Duodenal mucosa (tissue), 2 donors: ENCODE measurements around the gene GXYLT1.

Experiments
- H3K27ac ChIP-seq: one replicate; pipeline ENCODE4 v1.7.0; 2013; ENCODE audit warnings: low read depth, low read length
- H3K27me3 ChIP-seq, 2 donors: one replicate each; pipeline ENCODE4 v1.7.0; 2013; ENCODE audit warnings: low read length in 2 of 2, control low read depth in 1 of 2; ENCODE audit not compliant: insufficient read depth in 2 of 2, control insufficient read depth in 1 of 2
- H3K36me3 ChIP-seq, 2 donors: one replicate each; pipeline ENCODE4 v1.7.0; 2013; ENCODE audit warnings: low read length in 2 of 2, control low read depth in 1 of 2; ENCODE audit not compliant: insufficient read depth in 2 of 2, control insufficient read depth in 1 of 2
- H3K4me1 ChIP-seq, 2 donors: one replicate each; pipeline ENCODE4 v1.7.0; 2013; ENCODE audit warnings: low read length in 2 of 2, control low read depth in 1 of 2; ENCODE audit not compliant: insufficient read depth in 2 of 2, control insufficient read depth in 1 of 2
- H3K4me3 ChIP-seq, 2 donors: one replicate each; pipeline ENCODE4 v1.7.0; 2013; ENCODE audit warnings: low read length in 2 of 2, low read depth in 1 of 2
- H3K9ac ChIP-seq, 2 donors: one replicate each; pipeline ENCODE4 v1.7.0; 2013; ENCODE audit warnings: low read length in 2 of 2, low read depth in 1 of 2
- H3K9me3 ChIP-seq, 2 donors: one replicate each; pipeline ENCODE4 v1.7.0; 2013; ENCODE audit warnings: low read length in 2 of 2, control low read depth in 1 of 2; ENCODE audit not compliant: control insufficient read depth in 1 of 2

Gene GXYLT1

DNA sequence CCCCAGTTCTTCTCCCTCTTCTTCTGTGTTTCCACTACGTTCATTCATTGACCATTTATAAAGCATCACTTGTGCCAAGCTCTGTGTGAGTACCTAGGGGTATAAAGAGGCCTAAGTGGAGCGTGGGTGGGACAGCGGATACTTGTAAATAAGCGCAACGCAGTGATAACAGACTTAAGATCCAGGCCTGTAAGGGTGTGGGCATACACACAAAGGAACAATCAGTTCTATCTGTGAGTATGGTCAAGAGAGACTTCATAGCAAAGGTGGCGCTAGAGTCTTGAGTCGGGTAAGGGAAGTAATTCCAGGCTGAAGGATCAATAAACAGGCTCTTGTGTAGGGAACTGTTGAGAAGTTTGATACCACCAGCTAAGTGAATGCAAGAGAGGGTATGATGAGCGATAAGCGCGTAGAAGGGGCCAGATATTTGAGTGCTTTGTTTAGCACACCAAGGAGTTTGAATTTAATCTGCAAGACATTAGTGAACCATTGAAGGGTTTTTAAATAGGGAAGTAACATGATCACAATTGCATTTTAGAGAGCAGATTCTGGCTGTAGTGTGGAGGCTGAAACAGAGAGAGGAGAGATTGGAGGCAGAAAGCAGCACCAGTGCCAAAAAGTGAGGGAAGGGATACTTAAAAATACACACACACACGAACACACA is 1.0 kb upstream of the GXYLT1 start:
- Histone ChIP-seq H3K27me3 (no peaks in the 10 kb centered on the region), H3K4me1 (peaks cover 20 to 23% of the 10 kb centered on the region in 2 donors), H3K4me3 (peak overlapping the region; percentile 77 to 79), H3K36me3 (no peaks in the 10 kb centered on the region), H3K27ac (no peak overlapping the region), H3K9ac (no peak overlapping the region), H3K9me3 (no peaks in the 10 kb centered on the region)

DNA sequence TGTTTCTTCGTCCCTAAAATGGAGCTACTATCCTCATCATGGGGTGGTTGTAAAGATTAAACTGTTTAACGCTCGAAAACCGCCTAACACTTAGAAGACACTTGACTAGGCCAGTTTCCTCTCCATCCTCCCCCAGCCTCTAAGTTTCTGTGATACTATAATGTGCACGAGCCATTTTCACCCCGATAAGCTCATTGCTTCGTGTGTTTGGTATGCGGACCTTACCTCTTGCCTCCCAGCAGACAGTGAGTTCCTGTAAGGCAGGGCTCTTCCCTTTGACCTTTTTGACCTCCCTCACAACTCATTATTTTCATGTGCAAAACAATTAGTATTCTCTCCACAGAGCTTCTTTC is 499 bp upstream of the GXYLT1 start:
- Histone ChIP-seq H3K27me3 (no peaks in the 10 kb centered on the region), H3K27ac (peak overlapping the region; percentile 83), H3K36me3 (no peaks in the 10 kb centered on the region), H3K4me3 (peak overlapping the region; percentile 77 to 79), H3K9ac (peak overlapping the region; percentile 59 to 79), H3K4me1 (peaks cover 20 to 27% of the 10 kb centered on the region in 2 donors), H3K9me3 (no peaks in the 10 kb centered on the region)

DNA sequence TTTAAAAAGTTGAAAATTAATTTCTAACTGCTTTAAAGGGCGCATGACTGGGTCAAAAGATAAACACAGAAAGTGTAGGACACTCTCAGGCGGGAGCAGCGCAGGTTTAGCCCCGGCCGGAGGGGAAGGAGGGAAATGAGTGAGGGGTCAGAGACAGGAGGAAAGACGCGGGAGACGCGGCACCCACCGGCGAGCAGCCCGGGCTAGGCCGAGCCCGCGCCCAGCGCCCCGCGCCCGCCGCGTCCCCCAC is 591 bp downstream of the GXYLT1 start:
- peaks cover 20 to 27% of the 10 kb centered on the region in 2 donors for H3K4me1 ChIP-seq
- H3K27me3 ChIP-seq: no peaks in the 10 kb centered on the region

DNA sequence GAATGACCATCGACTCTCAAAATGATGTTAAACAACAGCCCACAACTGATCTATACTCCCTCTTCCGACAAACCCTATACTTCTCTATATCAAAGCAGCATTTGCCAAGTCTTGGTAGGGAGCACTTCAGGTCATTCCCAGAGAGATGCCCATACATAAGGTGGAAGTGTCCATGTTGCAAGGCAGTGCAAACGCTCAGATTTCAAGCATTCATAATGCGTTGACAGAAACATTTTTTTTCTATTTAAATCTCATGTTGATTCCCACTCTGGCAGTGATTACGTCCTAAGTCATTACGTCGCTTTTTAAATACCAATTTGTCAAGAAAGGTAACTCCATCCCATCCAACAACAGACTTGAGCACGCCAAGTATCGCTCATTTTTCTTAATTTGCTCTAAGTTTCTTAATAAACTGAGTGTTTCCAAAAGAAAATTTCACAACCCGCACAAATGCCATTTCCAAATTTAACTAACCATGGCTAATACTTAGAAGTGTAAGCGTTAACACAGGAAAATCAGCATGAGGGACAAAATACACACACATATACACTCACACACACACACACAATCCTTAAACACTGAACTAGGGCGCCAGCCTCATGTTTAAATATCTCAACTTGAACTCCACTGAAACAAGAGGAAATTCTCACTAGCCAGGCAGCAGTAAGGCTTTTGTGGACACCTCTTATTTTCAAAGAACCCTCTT is 1.1 kb downstream of the GXYLT1 start:
- Histone ChIP-seq H3K27ac (no peak overlapping the region), H3K4me3 (peak overlapping the region; percentile 77 to 79), H3K4me1 (peaks cover 20 to 27% of the 10 kb centered on the region in 2 donors), H3K9ac (peak overlapping the region; percentile 67 to 79), H3K36me3 (no peaks in the 10 kb centered on the region), H3K27me3 (no peaks in the 10 kb centered on the region), H3K9me3 (no peaks in the 10 kb centered on the region)

More for the DNA sequence above, 591 bp downstream of the GXYLT1 start:
- no peaks in the 10 kb centered on the region for H3K36me3 ChIP-seq
- peak overlapping the region; percentile 83 for H3K27ac ChIP-seq
- no peaks in the 10 kb centered on the region for H3K9me3 ChIP-seq
- H3K4me3 ChIP-seq: peak overlapping the region; percentile 77 to 79
- peak overlapping the region; percentile 67 to 79 for H3K9ac ChIP-seq

DNA sequence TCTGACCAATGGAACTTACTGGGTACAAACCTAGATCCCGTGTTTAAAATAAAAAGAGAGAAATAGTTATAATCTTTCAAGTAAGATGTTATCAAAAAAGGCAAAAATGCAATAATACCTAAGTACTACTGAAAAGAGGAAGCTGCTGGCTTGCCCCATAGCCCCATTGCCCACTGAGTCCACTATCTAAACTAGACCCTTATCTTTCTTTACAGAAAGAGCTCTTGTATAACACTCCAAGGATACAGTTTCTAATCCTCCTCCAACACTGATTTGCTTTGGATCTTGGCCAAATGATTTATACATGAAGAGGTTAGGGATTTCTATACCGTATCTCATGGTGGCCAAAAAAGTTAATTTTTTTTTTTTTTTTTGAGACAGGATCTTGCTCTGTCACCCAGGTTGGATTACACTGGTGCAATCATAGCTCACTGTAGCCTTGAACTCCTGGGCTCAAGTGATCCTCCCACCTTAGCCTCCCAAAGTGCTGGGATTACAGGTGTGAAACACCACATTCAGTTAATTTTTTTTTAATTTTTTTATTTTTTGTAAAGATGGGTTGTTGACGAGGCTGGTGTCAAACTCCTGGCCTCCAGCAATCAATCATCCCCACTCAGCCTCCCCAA is 2.6 kb downstream of the GXYLT1 start:
- no peak overlapping the region for H3K27ac ChIP-seq
- H3K4me1 ChIP-seq: peaks cover 20 to 27% of the 10 kb centered on the region in 2 donors
- H3K4me3 ChIP-seq: no peak overlapping the region

DNA sequence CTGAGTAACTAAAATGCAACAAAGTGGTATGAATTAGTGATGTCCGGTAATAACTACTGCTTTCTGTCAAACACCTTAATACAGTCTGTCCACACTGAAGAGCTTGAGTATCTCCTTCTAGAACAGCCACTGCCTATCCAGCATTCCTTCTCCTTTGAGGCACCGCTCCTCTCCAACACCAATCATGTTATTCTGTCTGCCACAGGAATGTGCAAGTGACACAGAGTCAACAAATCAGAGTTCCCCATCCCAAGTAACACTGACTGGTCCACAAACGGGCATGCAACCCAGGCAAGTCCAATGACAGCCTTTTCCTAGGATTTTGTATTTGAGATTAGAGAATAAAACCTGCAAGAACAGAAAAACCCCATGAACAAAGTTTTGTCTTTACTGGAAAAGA is 3.8 kb downstream of the GXYLT1 start:
- H3K9ac ChIP-seq: no peak overlapping the region

More for the DNA sequence above, 2.6 kb downstream of the GXYLT1 start:
- no peak overlapping the region for H3K9ac ChIP-seq
- no peaks in the 10 kb centered on the region for H3K36me3 ChIP-seq
- H3K9me3 ChIP-seq: no peaks in the 10 kb centered on the region
- no peaks in the 10 kb centered on the region for H3K27me3 ChIP-seq

DNA sequence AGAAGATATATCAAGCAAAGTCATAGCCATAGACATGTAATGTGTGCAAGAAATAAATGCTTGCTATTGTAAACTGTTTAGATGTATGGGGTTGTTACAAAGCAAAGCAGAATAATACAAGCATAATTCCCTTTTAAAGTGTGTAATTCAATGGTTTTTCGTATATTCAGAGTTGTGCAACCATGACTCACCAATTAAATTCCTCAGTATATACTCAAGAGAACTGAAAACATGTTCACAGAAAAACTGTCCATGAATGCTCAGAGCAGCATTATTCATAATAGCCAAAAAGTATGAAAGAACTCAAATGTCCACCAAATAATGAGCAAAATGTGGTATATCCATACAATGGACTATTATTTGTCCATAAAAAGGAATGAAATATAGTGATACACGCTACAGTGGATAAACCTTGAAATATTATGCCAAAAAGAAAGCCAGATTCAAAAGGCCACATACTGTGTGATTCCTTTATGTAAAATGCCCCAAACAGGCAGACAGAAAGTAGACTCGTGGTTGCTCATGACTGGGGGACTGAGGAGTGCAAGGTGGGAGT is 9.3 kb downstream of the GXYLT1 start:
- Histone ChIP-seq H3K9me3 (no peaks in the 10 kb centered on the region), H3K27ac (no peak overlapping the region), H3K27me3 (no peaks in the 10 kb centered on the region), H3K4me3 (no peak overlapping the region), H3K4me1 (peaks cover 0 to 9% of the 10 kb centered on the region in 2 donors), H3K36me3 (no peaks in the 10 kb centered on the region), H3K9ac (no peak overlapping the region)

More for the DNA sequence above, 3.8 kb downstream of the GXYLT1 start:
- peaks cover 20 to 27% of the 10 kb centered on the region in 2 donors for H3K4me1 ChIP-seq
- H3K4me3 ChIP-seq: no peak overlapping the region
- H3K36me3 ChIP-seq: no peaks in the 10 kb centered on the region
- H3K27me3 ChIP-seq: no peaks in the 10 kb centered on the region
- H3K27ac ChIP-seq: no peak overlapping the region
- H3K9me3 ChIP-seq: no peaks in the 10 kb centered on the region

DNA sequence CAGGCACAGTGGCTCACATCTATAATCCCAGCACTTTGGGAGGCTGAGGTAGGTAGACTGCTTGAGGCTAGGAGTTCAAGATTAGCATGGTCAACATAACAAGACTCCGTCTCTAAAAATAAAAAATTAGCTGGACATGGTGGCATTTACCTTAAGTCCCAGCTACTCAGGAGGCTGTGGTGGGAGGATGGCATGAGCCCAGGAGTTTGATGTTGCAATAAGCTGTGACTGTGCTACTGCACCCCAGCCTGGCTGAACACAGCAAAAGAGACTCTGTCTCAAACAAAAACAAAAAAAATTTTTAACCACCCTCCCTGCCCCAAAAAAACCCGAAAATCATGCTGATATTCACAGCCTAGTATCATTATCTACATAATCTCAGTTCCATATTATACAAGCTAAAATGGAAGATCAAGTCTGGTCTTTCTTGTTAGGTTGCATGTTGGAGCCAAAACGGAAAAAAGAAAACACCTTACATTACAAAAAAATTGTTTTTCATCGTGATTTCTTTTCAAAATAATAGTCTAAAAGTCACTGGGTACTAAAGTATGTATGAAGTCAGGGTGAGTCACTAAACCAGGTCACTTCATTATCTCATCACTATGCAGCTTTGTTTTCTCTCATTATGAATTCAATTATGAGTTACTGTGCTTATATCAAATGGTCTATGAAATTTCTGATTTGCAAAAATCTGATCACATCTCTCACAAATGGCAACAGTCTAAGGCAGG is 13.8 kb downstream of the GXYLT1 start:
- H3K9me3 ChIP-seq: no peaks in the 10 kb centered on the region
- H3K27ac ChIP-seq: no peak overlapping the region
- H3K27me3 ChIP-seq: no peaks in the 10 kb centered on the region
- H3K9ac ChIP-seq: no peak overlapping the region
- peaks cover 0 to 14% of the 10 kb centered on the region in 2 donors for H3K4me1 ChIP-seq
- no peak overlapping the region for H3K4me3 ChIP-seq
- no peaks in the 10 kb centered on the region for H3K36me3 ChIP-seq

DNA sequence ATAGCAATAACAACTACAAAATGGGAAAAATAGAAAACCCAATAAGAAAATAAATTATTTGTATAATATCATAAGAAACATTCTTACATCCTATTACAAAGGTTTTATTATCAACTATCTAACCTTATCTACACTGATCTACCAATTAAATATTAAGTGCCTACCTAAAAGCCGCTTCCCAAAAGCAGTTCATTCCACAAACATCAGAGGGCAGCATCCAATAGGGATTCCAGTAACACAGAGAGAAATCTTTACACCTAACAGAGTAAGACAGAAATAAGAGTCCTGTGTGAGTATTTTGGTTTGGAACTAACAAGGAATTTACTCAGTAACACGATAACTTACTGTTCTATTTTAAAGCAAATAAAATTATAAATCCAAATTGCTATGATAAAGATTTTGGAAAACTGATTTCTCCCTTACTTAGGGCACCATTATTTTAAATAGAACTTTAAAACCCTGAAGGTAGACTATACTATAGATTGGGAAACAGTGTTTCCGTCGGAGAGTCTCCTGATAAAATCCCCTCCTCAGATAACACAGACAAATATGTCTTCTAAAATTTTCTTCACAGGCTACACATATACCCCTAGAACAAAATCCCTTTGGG is 15.0 kb downstream of the GXYLT1 start:
- no peaks in the 10 kb centered on the region for H3K9me3 ChIP-seq
- H3K9ac ChIP-seq: no peak overlapping the region
- no peaks in the 10 kb centered on the region for H3K27me3 ChIP-seq
- H3K4me1 ChIP-seq: peaks cover 0 to 8% of the 10 kb centered on the region in 2 donors
- H3K4me3 ChIP-seq: no peak overlapping the region
- no peaks in the 10 kb centered on the region for H3K36me3 ChIP-seq
- H3K27ac ChIP-seq: no peak overlapping the region
